Mesodermal cell (in vitro differentiated cells): Measurements from ENCODE around the gene LPXN.

Experiments used
- H3K27ac ChIP-seq: 2 replicates; pipeline ENCODE4 v1.7.0; 2013; ENCODE audit warnings: mild to moderate bottlenecking, low read depth, low read length, moderate library complexity; ENCODE audit not compliant: severe bottlenecking
- H3K36me3 ChIP-seq: 2 replicates; pipeline ENCODE4 v1.7.1; 2013; ENCODE audit warnings: mild to moderate bottlenecking, low read length, moderate library complexity; ENCODE audit not compliant: control insufficient read depth, insufficient read depth
- H3K4me1 ChIP-seq: one replicate; pipeline ENCODE4 v1.7.1; 2013; ENCODE audit warnings: mild to moderate bottlenecking, low read length; ENCODE audit not compliant: insufficient read depth, control insufficient read depth, poor library complexity, severe bottlenecking
- H3K4me3 ChIP-seq: 2 replicates; pipeline ENCODE4 v1.7.0; 2013; ENCODE audit warnings: low read length, control low read depth, mild to moderate bottlenecking; ENCODE audit not compliant: insufficient read depth, poor library complexity, severe bottlenecking; ENCODE audit errors: extremely low read depth
- H3K9me3 ChIP-seq: 2 replicates; pipeline ENCODE4 v1.7.1; 2013; ENCODE audit warnings: mild to moderate bottlenecking, low read length, moderate library complexity; ENCODE audit not compliant: control insufficient read depth
- WGBS, 2 experiments: methylation state at CpG; one replicate each; pipeline ENCODE4 v1.1.5; 2013; ENCODE audit warnings: missing lambda C conversion rate in 2 of 2; ENCODE audit not compliant: insufficient coverage in 2 of 2; 5-methylcytosine and 5-hydroxymethylcytosine counted together

Gene LPXN

DNA sequence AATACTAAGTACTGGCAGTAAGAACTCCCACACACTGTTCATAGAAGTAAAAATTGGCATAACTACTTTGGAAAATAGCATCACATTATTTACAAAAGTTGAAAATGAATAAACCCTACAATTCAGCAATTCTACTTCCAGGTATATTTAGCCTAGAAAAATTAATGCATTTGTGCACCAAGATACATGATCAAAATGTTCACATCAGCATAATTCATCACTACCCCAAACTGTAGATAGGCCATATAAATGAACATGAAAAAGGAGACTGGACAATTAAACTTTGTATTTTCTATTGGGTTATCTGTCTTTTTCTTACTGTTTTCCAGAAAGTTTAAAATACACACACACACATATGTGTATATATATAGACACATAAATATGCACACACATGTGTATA, 73.7 kb downstream of the LPXN start:
- no peaks in the 10 kb centered on the region for H3K4me1 ChIP-seq
- no peak overlapping the region for H3K27ac ChIP-seq
- no peaks in the 10 kb centered on the region for H3K36me3 ChIP-seq
- no peak overlapping the region for H3K4me3 ChIP-seq
- no peaks in the 10 kb centered on the region for H3K9me3 ChIP-seq

DNA sequence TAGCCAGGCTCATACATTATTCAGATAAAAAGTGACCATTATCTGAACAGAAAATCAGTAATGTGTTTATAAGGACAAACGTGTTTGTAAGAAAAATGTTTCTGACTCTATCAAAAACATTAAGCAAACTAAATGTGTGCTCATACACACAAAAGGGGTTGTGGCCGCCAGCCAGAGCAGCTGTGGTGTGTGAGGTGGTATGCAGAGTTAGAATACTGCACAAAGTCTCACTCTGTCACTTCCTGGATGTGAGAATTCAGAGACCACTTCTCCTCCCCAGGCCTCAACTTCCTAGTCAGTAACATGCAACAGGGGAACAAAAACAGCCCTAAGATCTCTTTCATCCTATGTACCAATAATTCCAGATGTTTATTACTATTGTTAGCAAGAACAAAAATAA, 77.2 kb downstream of the LPXN start:
- H3K27ac ChIP-seq: no peak overlapping the region
- no peaks in the 10 kb centered on the region for H3K36me3 ChIP-seq
- no peak overlapping the region for H3K4me3 ChIP-seq
- H3K4me1 ChIP-seq: no peaks in the 10 kb centered on the region
- no CpG with 5 or more reads among the region's 2 CpGs for WGBS, 2 experiments
- no peaks in the 10 kb centered on the region for H3K9me3 ChIP-seq

DNA sequence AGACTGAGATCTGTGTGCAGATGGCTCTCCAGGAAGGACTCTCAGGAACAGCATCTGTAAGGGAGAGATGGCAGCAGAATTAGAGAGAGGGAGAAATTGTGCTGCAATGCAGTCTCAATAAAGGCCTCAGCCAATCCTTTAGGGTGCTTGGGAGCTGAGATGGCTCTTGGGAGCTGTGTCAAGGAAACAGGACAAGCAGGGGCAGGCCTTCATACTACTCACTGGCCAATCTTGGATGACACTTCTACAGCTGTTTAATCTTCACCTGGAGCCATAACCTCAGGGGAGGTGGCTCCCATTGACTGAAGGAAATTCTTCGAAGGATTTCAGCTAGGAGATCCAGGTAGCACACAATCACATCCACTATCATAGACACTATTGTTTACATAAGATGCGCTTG, 77.7 kb downstream of the LPXN start:
- Histone ChIP-seq H3K36me3 (no peaks in the 10 kb centered on the region), H3K9me3 (no peaks in the 10 kb centered on the region), H3K4me1 (no peaks in the 10 kb centered on the region), H3K4me3 (no peak overlapping the region), H3K27ac (no peak overlapping the region)
- no CpG with 5 or more reads among the region's 2 CpGs for WGBS, 2 experiments

DNA sequence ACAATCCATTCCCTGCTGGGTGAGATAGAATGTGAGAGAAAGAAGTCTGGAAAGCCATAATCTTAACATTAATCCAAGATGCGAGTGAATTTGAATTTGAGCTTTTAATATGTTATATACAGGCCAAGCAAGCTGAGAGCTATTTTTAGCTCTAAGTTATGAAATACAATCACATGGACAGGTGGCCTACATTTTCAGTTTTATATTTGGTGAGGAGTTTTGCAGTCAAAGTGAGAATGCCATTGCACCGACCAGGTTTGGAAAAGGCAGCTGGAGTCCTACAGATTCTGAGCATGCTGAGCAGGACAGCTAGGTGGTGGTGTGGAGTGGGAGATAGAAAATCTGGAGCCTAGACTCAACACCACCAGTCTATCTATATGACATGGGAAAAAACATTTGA, 79.8 kb downstream of the LPXN start:
- no peak overlapping the region for H3K27ac ChIP-seq
- no peak overlapping the region for H3K4me3 ChIP-seq
- no peaks in the 10 kb centered on the region for H3K4me1 ChIP-seq
- H3K36me3 ChIP-seq: no peaks in the 10 kb centered on the region
- WGBS, 2 experiments: 80% methylated on average over 1 of the region's 2 CpGs; no CpG with 5 or more reads in 1 of the 2 experiments
- no peaks in the 10 kb centered on the region for H3K9me3 ChIP-seq

DNA sequence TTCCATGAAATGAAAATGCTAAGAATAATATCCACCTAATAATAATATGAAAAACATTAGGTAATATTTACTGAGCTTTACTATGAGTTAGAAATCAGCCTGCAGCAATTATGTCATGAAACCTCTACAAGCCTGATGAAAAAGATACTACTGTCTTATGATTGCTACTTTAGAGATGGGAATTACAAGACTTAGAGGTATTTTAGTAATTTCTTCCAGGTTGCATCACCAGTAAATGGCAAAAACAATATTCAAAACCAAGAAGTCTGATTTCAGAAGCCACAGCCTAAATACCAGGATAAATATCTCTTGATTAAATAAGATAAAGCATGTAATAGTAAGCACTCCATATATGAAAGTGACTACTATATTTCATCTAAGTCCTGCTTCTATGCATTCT, 81.6 kb downstream of the LPXN start:
- no peaks in the 10 kb centered on the region for H3K4me1 ChIP-seq
- no peaks in the 10 kb centered on the region for H3K9me3 ChIP-seq
- H3K36me3 ChIP-seq: no peaks in the 10 kb centered on the region
- H3K4me3 ChIP-seq: no peak overlapping the region
- H3K27ac ChIP-seq: no peak overlapping the region

DNA sequence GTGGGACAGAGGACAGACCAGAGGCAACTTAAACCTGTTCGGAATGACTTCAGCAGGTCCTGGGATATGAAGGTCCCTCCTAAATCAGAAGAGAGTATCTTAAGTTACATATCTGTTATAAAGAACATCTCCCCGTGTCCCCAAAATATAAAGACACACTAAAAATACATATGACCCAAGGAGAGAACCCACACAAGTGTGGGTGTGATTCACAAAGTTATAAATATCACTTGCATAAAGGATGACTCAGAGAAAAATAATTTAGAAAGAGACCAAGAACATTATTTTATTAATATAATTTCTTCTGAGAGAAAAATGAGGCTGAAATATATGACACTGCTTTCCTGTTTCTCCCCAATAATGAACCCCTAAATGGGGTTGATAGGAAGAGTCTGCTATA, 82.0 kb downstream of the LPXN start:
- H3K36me3 ChIP-seq: no peaks in the 10 kb centered on the region
- WGBS, 2 experiments: no CpG with 5 or more reads among the region's 2 CpGs
- no peaks in the 10 kb centered on the region for H3K4me1 ChIP-seq
- no peaks in the 10 kb centered on the region for H3K9me3 ChIP-seq
- H3K4me3 ChIP-seq: no peak overlapping the region
- H3K27ac ChIP-seq: no peak overlapping the region

DNA sequence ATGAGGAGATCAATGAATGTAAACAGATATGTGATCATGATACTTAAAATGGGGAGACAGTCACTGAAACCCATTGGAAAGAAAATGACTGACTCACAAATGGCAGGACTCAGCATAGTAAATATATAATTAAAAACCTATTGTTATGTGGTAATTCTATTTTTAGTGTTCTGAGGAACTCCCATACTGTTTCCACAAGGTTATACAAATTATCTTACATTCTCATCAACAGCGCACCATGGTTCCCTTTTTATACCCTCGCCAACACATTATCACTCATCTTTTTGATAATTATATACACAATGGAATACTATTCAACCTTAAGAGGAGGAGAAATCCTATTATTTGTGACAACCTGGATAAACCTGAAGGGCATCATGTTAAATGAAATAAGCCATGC, 84.8 kb downstream of the LPXN start:
- Histone ChIP-seq H3K4me3 (no peak overlapping the region), H3K9me3 (no peaks in the 10 kb centered on the region), H3K4me1 (no peaks in the 10 kb centered on the region), H3K27ac (no peak overlapping the region), H3K36me3 (no peaks in the 10 kb centered on the region)
- no CpG with 5 or more reads among the region's 2 CpGs for WGBS, 2 experiments

DNA sequence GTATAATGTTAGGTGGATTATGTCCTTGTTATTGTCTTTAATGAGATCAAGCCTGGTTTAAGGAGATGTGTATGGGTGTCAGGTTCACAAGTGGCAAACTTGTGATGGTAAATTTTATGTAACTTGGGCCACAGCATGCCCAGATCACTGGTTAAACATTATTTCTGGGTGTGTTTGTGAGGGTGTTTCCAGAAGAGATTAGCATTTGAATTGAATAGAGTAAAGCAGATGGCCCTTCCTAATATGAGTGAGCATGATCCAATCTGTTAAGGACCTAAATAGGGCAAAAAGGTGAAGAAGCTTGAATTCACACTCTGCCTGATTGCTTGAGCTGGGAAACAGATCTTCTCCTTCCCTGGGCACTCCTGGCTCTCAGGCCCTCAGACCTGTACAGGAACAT, 88.5 kb downstream of the LPXN start:
- no peaks in the 10 kb centered on the region for H3K4me1 ChIP-seq
- no peak overlapping the region for H3K4me3 ChIP-seq
- H3K36me3 ChIP-seq: no peaks in the 10 kb centered on the region
- H3K27ac ChIP-seq: no peak overlapping the region
- no peaks in the 10 kb centered on the region for H3K9me3 ChIP-seq

DNA sequence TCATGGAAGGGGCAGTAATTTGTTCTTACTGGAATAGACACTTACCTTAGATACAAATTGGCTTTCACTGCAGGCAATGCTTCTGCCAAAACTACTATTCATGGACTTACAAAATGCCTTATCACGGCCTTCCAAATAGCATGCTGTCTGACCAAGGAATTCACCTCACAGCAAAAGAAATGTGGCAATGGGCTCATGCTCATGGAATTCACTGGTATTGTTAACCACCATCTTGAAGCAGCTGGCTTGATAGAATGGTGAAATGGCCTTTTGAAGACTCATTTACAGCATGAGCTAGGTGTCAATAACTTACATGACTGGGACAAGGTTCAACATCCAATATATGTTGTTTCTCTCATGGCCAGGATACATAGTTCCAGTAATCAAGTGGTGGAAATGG, 89.7 kb downstream of the LPXN start:
- H3K9me3 ChIP-seq: no peaks in the 10 kb centered on the region
- no peak overlapping the region for H3K4me3 ChIP-seq
- H3K4me1 ChIP-seq: no peaks in the 10 kb centered on the region
- WGBS, 2 experiments: 50 to 100% methylated on average over 1 of the region's 1 CpG
- no peaks in the 10 kb centered on the region for H3K36me3 ChIP-seq
- H3K27ac ChIP-seq: no peak overlapping the region
